GM23338 (cell line): ENCODE measurements around the gene COLEC12. TPM values are rescaled to one million over a fixed set of nuclear protein-coding genes. Genes with fewer than 3 reads are reported as not detected.
"Not testable (repeated sequence)": the region's sequence is repeated elsewhere in the genome, so short reads cannot be mapped to it uniquely, and the experiment has no call there.

Source experiments
- ATAC-seq: fragments of 200-7000 bp; cut with Tn5 transposase; 3 replicates; pipeline ENCODE4 v1.9.1; 2020
- DNase-seq: peaks from one replicate; pipeline ENCODE4 v3.0.0-alpha.2; 2015; ENCODE audit warnings: low spot score
- H2AFZ ChIP-seq: fragments of 200-600 bp; sonication (generic); 2 replicates; pipeline ENCODE4 v1.8.0; 2016; ENCODE audit warnings: antibody characterized with exemption, mild to moderate bottlenecking, moderate library complexity
- H3F3A ChIP-seq: fragments of 200-600 bp; sonication (generic); replicated peaks from 2 replicates; pipeline ENCODE4 v1.8.0; 2017; ENCODE audit warnings: antibody characterized with exemption, mixed run types, low read depth
- H3K27ac ChIP-seq: fragments of 200-600 bp; sonication (generic); 2 replicates; pipeline ENCODE4 v1.6.1; 2016; ENCODE audit warnings: low read depth
- H3K27me3 ChIP-seq: fragments of 200-600 bp; sonication (generic); 2 replicates; pipeline ENCODE4 v1.8.0; 2016; ENCODE audit warnings: mild to moderate bottlenecking, mixed run types, moderate library complexity; ENCODE audit not compliant: insufficient read depth
- H3K36me3 ChIP-seq: fragments of 200-600 bp; sonication (generic); 2 replicates; pipeline ENCODE4 v1.8.0; 2016; ENCODE audit warnings: mild to moderate bottlenecking; ENCODE audit not compliant: insufficient read depth
- H3K4me1 ChIP-seq: fragments of 200-600 bp; sonication (generic); 2 replicates; pipeline ENCODE4 v1.8.0; 2016; ENCODE audit warnings: mild to moderate bottlenecking, moderate library complexity; ENCODE audit not compliant: insufficient read depth
- H3K4me2 ChIP-seq: fragments of 200-600 bp; sonication (generic); 2 replicates; pipeline ENCODE4 v1.7.1; 2017; ENCODE audit warnings: mixed run types
- H3K4me3 ChIP-seq: fragments of 200-600 bp; sonication (generic); 2 replicates; pipeline ENCODE4 v1.6.1; 2016; ENCODE audit warnings: mixed run types
- H3K79me2 ChIP-seq: fragments of 200-600 bp; sonication (generic); replicated peaks from 2 replicates; pipeline ENCODE4 v1.8.0; 2017; ENCODE audit warnings: mild to moderate bottlenecking; ENCODE audit not compliant: insufficient read depth
- H3K9me2 ChIP-seq: fragments of 200-600 bp; sonication (generic); 2 replicates; pipeline ENCODE4 v1.8.0; 2017; ENCODE audit not compliant: insufficient read depth
- H4K20me1 ChIP-seq: fragments of 200-600 bp; sonication (generic); replicated peaks from 2 replicates; pipeline ENCODE4 v1.8.0; 2017; ENCODE audit warnings: mild to moderate bottlenecking; ENCODE audit not compliant: insufficient read depth
- H3K27ac Mint-ChIP-seq: 2 replicates; pipeline ENCODE4 v1.8.0; 2020; ENCODE audit warnings: inconsistent platforms, mild to moderate bottlenecking, moderate library complexity, mixed read lengths
- H3K27me3 Mint-ChIP-seq: 3 replicates; pipeline ENCODE4 v1.8.0; 2022; ENCODE audit warnings: low read depth, mild to moderate bottlenecking, moderate library complexity, mixed read lengths, inconsistent platforms; ENCODE audit not compliant: insufficient read depth, poor library complexity
- H3K36me3 Mint-ChIP-seq: 3 replicates; pipeline ENCODE4 v1.8.0; 2021; ENCODE audit warnings: low read depth, mild to moderate bottlenecking, inconsistent platforms, moderate library complexity, mixed read lengths
- H3K4me1 Mint-ChIP-seq: 3 replicates; pipeline ENCODE4 v1.8.0; 2020; ENCODE audit warnings: mild to moderate bottlenecking, inconsistent platforms, mixed read lengths
- H3K4me3 Mint-ChIP-seq: 3 replicates; pipeline ENCODE4 v1.8.0; 2021; ENCODE audit warnings: moderate library complexity, mild to moderate bottlenecking, inconsistent platforms, mixed read lengths
- H3K9me3 Mint-ChIP-seq: 3 replicates; pipeline ENCODE4 v1.8.0; 2020; ENCODE audit warnings: moderate library complexity, mild to moderate bottlenecking, inconsistent platforms, mixed read lengths
- CREB1 ChIP-seq: fragments of 250-450 bp; sonication (Bioruptor Pico); IDR thresholded peaks from 2 replicates; pipeline ENCODE4 v1.5.0; 2020; ENCODE audit warnings: low read depth, mild to moderate bottlenecking, moderate library complexity
- EZH2 ChIP-seq: fragments of 200-600 bp; sonication (generic); IDR thresholded peaks from one replicate; pipeline ENCODE4 v1.8.0; 2017; ENCODE audit warnings: antibody characterized with exemption, mild to moderate bottlenecking, low read depth; ENCODE audit not compliant: unreplicated experiment
- EZH2phosphoT487 ChIP-seq: fragments of 200-600 bp; sonication (generic); IDR thresholded peaks from one replicate; pipeline ENCODE4 v1.8.1; 2018; ENCODE audit warnings: antibody characterized with exemption; ENCODE audit not compliant: unreplicated experiment
- NANOG ChIP-seq: IDR thresholded peaks from 2 replicates; pipeline ENCODE4 v1.6.1; 2016; ENCODE audit warnings: antibody characterized with exemption, borderline replicate concordance
- POLR2AphosphoS5 ChIP-seq: IDR thresholded peaks from 2 replicates; pipeline ENCODE4 v1.6.1; 2016; ENCODE audit warnings: antibody characterized with exemption, low read depth
- STAT1 ChIP-seq: IDR thresholded peaks from one replicate; pipeline ENCODE4 v1.6.1; 2016; ENCODE audit warnings: antibody characterized with exemption; ENCODE audit not compliant: unreplicated experiment
- ZNF114 ChIP-seq: fragments of 250-450 bp; sonication (Bioruptor Pico); IDR thresholded peaks from 2 replicates; pipeline ENCODE4 v1.5.0; 2020; ENCODE audit warnings: mild to moderate bottlenecking, moderate library complexity
- ZNF331 ChIP-seq: fragments of 250-450 bp; sonication (Bioruptor Pico); IDR thresholded peaks from 2 replicates; pipeline ENCODE4 v1.5.0; 2020; ENCODE audit warnings: low read depth, mild to moderate bottlenecking, moderate library complexity
- polyA plus RNA-seq: library from polyadenylated mRNA; unstranded; fragments of >200 nt; fragmentation: Nextera tagmentation; extraction: Ambion mirVana; gene quantifications from 2 replicates; pipeline ENCODE4 v1.2.1, GENCODE V29; 2016
- total RNA-seq: library from RNA; depleted of rRNA; stranded (reverse); fragments of >200 nt; shearing (Covaris generic); gene quantifications from 2 replicates; pipeline ENCODE4 v1.2.3, GENCODE V29; 2014
- TF ChIP-seq, protein P1 (sequence below): fragments of 250-450 bp; sonication (Bioruptor Pico); IDR thresholded peaks from 2 replicates; pipeline ENCODE4 v1.5.0; 2020; ENCODE audit warnings: mild to moderate bottlenecking, moderate library complexity
- TF ChIP-seq, protein P2 (sequence below): IDR thresholded peaks from 2 replicates; pipeline ENCODE4 v1.6.1; 2016; ENCODE audit warnings: antibody characterized with exemption
- TF ChIP-seq, protein P3 (sequence below), 2 experiments: fragments of 200-600 bp in 1 of 2; sonication (generic) in 1 of 2; conservative IDR thresholded peaks; 2 replicates each; pipeline versions ENCODE4 v1.5.1 to v1.6.1; 2016 to 2017; ENCODE audit warnings: antibody characterized with exemption in 2 of 2, low read depth in 2 of 2, mild to moderate bottlenecking in 2 of 2, moderate library complexity in 1 of 2
- TF ChIP-seq, protein P4 (sequence below): IDR thresholded peaks from one replicate; pipeline ENCODE4 v1.6.1; 2018; ENCODE audit warnings: antibody characterized with exemption; ENCODE audit not compliant: unreplicated experiment

The COLEC12 gene
- total and polyA plus RNA-seq, 2 experiments from 2014 or later: 1.1 to 3.2 TPM

DNA sequence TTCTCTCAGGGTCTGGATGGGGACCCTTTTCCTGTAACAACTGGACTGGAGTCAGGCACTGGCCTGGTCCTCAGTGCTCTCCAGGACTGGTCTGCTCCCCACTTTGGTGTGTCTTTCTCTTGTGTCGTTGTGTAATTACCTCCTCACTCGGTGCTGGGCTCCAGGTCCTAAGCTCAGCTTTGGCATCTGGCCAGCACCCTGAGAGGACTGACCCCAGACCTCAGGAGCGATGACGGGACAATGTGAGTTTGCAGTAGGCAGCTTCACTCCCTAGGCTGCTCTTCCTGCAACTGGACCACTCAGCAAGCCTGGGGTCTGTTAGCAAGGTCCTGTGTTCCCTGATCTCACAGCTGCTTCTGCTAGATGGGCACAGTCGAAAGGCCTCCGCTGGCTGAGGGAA, 93.8 kb downstream of the COLEC12 start (continued):
- TF ChIP-seq, protein P1, sequence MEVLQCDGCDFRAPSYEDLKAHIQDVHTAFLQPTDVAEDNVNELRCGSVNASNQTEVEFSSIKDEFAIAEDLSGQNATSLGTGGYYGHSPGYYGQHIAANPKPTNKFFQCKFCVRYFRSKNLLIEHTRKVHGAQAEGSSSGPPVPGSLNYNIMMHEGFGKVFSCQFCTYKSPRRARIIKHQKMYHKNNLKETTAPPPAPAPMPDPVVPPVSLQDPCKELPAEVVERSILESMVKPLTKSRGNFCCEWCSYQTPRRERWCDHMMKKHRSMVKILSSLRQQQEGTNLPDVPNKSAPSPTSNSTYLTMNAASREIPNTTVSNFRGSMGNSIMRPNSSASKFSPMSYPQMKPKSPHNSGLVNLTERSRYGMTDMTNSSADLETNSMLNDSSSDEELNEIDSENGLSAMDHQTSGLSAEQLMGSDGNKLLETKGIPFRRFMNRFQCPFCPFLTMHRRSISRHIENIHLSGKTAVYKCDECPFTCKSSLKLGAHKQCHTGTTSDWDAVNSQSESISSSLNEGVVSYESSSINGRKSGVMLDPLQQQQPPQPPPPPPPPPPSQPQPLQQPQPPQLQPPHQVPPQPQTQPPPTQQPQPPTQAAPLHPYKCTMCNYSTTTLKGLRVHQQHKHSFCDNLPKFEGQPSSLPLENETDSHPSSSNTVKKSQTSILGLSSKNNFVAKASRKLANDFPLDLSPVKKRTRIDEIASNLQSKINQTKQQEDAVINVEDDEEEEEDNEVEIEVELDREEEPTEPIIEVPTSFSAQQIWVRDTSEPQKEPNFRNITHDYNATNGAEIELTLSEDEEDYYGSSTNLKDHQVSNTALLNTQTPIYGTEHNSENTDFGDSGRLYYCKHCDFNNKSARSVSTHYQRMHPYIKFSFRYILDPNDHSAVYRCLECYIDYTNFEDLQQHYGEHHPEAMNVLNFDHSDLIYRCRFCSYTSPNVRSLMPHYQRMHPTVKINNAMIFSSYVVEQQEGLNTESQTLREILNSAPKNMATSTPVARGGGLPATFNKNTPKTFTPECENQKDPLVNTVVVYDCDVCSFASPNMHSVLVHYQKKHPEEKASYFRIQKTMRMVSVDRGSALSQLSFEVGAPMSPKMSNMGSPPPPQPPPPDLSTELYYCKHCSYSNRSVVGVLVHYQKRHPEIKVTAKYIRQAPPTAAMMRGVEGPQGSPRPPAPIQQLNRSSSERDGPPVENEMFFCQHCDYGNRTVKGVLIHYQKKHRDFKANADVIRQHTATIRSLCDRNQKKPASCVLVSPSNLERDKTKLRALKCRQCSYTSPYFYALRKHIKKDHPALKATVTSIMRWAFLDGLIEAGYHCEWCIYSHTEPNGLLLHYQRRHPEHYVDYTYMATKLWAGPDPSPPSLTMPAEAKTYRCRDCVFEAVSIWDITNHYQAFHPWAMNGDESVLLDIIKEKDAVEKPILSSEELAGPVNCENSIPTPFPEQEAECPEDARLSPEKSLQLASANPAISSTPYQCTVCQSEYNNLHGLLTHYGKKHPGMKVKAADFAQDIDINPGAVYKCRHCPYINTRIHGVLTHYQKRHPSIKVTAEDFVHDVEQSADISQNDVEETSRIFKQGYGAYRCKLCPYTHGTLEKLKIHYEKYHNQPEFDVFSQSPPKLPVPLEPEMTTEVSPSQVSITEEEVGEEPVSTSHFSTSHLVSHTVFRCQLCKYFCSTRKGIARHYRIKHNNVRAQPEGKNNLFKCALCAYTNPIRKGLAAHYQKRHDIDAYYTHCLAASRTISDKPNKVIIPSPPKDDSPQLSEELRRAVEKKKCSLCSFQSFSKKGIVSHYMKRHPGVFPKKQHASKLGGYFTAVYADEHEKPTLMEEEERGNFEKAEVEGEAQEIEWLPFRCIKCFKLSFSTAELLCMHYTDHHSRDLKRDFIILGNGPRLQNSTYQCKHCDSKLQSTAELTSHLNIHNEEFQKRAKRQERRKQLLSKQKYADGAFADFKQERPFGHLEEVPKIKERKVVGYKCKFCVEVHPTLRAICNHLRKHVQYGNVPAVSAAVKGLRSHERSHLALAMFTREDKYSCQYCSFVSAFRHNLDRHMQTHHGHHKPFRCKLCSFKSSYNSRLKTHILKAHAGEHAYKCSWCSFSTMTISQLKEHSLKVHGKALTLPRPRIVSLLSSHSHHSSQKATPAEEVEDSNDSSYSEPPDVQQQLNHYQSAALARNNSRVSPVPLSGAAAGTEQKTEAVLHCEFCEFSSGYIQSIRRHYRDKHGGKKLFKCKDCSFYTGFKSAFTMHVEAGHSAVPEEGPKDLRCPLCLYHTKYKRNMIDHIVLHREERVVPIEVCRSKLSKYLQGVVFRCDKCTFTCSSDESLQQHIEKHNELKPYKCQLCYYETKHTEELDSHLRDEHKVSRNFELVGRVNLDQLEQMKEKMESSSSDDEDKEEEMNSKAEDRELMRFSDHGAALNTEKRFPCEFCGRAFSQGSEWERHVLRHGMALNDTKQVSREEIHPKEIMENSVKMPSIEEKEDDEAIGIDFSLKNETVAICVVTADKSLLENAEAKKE (CRISPR knock-in tag): no peak
- TF ChIP-seq, protein P2, sequence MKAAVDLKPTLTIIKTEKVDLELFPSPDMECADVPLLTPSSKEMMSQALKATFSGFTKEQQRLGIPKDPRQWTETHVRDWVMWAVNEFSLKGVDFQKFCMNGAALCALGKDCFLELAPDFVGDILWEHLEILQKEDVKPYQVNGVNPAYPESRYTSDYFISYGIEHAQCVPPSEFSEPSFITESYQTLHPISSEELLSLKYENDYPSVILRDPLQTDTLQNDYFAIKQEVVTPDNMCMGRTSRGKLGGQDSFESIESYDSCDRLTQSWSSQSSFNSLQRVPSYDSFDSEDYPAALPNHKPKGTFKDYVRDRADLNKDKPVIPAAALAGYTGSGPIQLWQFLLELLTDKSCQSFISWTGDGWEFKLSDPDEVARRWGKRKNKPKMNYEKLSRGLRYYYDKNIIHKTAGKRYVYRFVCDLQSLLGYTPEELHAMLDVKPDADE: no peak
- TF ChIP-seq EZH2phosphoT487 (no peak), NANOG (no peak), EZH2 (no peak), POLR2AphosphoS5 (no peak), ZNF331 (CRISPR knock-in tag) (no peak), ZNF114 (CRISPR knock-in tag) (no peak), CREB1 (CRISPR knock-in tag) (no peak), STAT1 (no peak)
- TF ChIP-seq, protein P3, sequence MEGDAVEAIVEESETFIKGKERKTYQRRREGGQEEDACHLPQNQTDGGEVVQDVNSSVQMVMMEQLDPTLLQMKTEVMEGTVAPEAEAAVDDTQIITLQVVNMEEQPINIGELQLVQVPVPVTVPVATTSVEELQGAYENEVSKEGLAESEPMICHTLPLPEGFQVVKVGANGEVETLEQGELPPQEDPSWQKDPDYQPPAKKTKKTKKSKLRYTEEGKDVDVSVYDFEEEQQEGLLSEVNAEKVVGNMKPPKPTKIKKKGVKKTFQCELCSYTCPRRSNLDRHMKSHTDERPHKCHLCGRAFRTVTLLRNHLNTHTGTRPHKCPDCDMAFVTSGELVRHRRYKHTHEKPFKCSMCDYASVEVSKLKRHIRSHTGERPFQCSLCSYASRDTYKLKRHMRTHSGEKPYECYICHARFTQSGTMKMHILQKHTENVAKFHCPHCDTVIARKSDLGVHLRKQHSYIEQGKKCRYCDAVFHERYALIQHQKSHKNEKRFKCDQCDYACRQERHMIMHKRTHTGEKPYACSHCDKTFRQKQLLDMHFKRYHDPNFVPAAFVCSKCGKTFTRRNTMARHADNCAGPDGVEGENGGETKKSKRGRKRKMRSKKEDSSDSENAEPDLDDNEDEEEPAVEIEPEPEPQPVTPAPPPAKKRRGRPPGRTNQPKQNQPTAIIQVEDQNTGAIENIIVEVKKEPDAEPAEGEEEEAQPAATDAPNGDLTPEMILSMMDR (conservative IDR thresholded peaks at IDR 0.05; ENCODE audit: low read depth in 2 of 2): no peak
- TF ChIP-seq, protein P4, sequence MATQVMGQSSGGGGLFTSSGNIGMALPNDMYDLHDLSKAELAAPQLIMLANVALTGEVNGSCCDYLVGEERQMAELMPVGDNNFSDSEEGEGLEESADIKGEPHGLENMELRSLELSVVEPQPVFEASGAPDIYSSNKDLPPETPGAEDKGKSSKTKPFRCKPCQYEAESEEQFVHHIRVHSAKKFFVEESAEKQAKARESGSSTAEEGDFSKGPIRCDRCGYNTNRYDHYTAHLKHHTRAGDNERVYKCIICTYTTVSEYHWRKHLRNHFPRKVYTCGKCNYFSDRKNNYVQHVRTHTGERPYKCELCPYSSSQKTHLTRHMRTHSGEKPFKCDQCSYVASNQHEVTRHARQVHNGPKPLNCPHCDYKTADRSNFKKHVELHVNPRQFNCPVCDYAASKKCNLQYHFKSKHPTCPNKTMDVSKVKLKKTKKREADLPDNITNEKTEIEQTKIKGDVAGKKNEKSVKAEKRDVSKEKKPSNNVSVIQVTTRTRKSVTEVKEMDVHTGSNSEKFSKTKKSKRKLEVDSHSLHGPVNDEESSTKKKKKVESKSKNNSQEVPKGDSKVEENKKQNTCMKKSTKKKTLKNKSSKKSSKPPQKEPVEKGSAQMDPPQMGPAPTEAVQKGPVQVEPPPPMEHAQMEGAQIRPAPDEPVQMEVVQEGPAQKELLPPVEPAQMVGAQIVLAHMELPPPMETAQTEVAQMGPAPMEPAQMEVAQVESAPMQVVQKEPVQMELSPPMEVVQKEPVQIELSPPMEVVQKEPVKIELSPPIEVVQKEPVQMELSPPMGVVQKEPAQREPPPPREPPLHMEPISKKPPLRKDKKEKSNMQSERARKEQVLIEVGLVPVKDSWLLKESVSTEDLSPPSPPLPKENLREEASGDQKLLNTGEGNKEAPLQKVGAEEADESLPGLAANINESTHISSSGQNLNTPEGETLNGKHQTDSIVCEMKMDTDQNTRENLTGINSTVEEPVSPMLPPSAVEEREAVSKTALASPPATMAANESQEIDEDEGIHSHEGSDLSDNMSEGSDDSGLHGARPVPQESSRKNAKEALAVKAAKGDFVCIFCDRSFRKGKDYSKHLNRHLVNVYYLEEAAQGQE: no peak

DNA sequence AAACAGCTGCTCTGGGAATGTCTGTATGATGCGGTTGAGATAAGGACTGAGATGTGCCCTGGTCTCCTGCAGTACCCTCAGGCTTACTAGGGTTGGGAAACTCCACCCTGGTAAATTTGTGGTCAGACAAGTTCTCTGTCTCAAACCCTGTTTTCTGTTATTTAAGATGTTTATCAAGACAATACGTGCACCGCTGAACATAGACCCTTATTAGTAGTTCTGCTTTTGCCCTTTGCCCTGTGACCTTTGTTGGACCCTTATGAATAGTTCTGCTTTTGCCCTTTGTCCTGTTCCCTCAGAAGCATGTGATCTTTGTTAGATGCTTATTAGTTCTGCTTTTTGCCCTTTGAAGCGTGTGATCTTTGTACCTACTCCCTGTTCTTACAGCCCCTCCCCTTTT, 95.5 kb downstream of the COLEC12 start:
- H3K4me1 ChIP-seq, H3K4me2 ChIP-seq, H3K36me3 ChIP-seq, H3F3A ChIP-seq, H3K27ac Mint-ChIP-seq, H2AFZ ChIP-seq, H4K20me1 ChIP-seq, ATAC-seq, H3K27me3 Mint-ChIP-seq, H3K4me3 Mint-ChIP-seq, H3K79me2 ChIP-seq, DNase-seq, H3K27me3 ChIP-seq, H3K27ac ChIP-seq, H3K9me2 ChIP-seq, H3K4me3 ChIP-seq, H3K4me1 Mint-ChIP-seq: not testable (repeated sequence)
- Mint-ChIP-seq H3K36me3 (peaks cover 12% of the 10 kb centered on the region), H3K9me3 (peaks cover 20% of the 10 kb centered on the region)
